ACHN (cell line): Measurements from ENCODE around the gene OSBPL1A.
"Not testable (repeated sequence)": the region's sequence is repeated elsewhere in the genome, so short reads cannot be mapped to it uniquely, and the experiment has no call there.

Experiments
- DNase-seq: peaks from one replicate; pipeline ENCODE4 v3.0.0-alpha.2; 2015
- in situ Hi-C: cut with HindIII; loops from 2 replicates; pipeline ENCODE4 v1.10.0; 2017; ENCODE audit warnings: low sequenced_read_pairs, low pct_ligation_motif_present, low pct_unique_long_range_greater_than_20kb

Gene OSBPL1A

DNA sequence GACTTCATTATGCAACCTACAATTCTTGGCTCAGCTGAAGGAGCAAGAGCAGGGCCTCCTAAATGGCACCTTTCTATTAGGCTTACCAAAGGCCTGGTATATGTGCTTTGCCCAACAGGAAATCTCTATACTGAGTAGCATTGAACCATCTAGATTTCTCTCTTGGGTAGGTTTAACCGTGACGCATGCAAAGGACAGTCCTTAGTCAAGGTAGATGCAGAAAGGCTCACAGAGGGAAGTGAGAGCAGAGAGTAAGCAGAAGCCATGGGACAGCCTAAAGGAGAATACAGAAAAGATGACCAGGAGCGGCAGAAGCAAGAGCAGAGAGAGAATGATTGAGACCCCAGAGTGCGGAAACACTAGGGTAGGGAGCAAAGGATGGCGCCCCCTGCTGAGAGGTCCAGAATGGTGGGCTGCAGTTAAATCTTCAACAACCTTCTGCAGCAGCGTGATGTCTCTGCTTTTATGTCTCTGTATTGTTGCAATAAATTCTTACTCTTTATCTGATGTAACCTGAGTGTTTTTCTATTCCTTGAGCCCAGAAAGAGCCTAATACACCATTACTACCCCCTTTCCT, 4.7 kb upstream of the OSBPL1A start:
- no peak for DNase-seq

DNA sequence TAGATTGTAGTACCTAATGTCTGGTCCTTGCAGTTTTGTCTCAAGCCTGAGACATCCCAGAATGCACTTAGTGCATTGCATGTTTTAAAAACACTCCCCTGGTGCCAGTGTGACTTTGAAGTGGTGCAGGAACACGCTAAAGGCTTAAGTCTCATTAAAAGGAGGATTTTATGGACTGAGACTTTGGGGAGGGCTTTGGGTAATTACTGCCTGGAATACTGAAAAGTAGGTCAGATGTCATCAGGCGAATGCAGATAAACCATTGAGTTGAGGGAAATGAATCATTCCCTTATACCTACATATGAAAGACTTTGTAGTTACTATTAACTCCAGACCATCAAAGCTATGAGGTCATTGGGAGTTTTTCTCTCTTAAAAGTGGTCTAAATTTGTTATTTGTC, 3.0 kb upstream of the OSBPL1A start:
- DNase-seq: no peak
- in situ Hi-C loops: no loop called here

More for the DNA sequence above, 4.7 kb upstream of the OSBPL1A start:
- in situ Hi-C loops: no loop called here

DNA sequence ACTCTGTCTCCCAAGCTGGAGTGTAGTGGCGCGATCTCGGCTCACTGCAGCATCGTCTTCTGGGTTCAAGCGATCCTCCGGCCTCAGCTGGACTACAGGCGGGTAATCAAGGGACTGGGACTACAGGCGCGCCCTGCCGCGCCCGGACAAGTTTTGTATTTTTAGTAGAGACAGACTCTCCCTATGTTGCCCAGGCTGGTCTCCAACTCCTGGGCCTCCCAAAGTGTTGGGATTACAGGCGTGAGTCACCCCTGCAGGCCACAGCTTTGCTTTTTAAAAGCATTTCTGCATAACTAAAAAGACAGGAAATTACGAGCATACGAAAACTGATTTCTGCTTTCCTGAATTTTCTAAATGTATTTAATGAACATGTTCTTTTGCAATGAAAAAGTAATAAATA, 916 bp upstream of the OSBPL1A start:
- no peak for DNase-seq

DNA sequence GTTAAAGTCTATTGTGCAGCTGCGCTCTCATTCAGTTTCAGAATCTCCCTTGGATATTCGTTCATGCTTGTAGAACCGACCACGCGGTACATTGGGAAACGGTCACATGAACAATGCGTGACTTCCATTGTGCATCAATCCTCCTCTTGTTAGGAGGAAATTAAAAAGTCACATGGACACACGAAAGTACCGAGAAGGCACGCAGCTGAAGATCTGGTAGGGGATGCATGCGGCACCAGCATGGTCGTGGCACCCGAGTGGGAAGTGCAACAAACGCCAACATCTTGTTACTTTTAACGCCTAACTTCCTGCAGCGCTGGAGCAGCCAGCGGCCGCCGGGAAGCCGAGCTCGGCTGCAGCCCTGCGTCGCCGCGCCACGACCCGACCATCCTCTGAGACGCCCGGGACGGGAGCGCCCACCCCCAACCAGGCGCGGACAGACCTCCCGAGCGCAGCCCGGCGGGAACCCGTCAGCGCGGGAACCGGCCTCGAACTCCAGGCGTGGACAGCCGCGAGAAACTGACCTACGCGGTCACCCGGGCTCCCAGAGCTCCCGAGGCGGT, 412 bp downstream of the OSBPL1A start:
- DNase-seq: peak; percentile 70
- in situ Hi-C loops: no loop called here

More for the DNA sequence above, 916 bp upstream of the OSBPL1A start:
- in situ Hi-C loops: no loop called here

DNA sequence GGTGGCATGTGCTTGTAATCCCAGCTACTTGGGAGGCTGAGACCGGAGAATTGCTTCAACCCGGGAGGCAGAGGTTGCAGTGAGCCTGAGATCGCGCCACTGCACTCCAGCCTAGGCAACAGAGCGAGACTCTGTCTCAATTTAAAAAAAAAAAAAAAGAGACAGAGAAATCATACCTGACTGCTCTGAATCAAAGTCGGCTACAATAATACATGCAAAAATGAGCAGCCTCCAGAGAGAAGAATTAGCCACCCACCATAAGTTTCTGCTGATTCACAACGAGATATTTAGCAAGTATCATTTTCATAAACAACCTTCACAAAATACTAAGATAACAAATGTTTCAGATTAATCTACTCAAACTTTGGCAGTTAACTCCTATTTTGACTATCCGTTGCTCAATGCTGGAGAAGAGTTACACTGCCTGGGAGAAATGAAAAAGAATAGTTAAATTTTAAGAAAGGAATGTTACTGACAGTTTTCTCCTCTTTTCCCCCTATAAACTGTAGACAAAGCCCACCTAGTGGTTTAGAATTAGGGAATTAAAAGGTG, 1.5 kb downstream of the OSBPL1A start:
- DNase-seq: no peak
- in situ Hi-C loops: no loop called here

DNA sequence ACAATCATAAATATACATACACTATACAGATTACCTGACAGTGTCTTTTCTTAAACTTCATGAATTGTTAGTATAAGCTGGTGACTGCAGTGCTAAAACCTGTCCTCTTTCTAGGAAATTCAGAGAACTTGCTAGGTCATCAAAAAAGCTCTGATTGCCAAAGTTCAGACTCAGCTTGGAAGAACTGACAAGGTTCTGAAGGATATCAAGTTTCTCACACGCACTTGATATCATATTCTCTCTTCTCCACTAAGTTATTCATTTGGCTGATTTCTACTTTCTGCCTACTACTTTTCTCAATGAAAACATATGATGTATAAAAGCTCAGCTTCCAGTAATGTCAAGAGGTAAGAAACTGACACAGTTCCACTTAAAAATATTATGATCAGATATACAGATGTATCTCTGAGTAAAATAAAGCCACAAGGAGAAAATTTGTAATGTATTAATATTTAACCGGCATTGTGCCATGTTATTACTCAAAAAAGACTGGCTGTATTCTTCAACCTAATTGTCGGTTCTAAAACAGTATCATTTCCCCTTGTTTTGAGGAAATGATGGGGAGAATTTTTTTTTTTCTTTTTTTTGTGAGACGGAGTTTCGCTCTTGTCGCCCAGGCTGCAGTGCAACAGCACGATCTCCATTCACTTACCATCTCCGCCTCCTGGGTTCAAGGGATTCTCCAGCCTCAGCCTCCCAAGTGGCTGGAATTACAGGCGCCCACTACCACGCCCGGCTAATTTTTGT, 2.4 kb downstream of the OSBPL1A start:
- in situ Hi-C loops: no loop called here
- peak; percentile 11 for DNase-seq

DNA sequence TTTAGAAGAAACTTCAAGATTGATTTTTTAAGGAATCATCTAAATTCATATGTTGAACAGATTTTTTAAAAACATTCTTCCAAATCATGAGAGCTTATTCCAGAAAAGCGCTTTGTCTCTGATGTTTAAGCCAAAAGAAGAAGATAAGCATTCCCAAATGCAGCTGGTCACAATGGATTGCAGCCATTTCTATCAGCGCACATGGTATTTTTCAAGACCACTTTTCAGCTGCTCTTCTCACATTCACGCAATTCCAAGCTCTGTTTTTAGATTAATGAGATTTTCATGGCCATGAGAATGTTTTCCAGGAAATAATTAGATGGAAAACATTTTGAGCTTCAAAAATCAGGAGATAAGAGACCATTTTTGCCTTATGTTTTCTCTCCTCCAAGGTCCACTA, 8.7 kb downstream of the OSBPL1A start:
- DNase-seq: no peak
- in situ Hi-C loops: no loop called here

DNA sequence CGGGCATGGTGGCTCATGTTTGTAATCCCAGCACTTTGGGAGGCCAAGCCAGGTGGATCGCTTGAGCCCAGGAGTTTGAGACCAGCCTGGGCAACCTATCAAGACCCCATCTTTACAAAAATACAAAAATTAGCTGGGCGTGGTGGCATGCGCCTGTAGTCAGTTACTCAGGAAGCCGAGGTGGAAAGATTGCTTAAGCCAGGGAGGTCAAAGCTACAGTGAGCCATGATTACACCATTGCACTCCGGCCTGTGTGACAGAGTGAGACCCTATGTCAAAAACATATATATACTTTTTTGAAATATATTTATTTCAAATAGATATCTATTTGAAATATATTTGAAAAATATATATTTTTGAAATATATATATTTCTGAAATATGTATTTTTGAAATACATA, 10.9 kb downstream of the OSBPL1A start:
- no peak for DNase-seq
- in situ Hi-C loops: no loop called here

DNA sequence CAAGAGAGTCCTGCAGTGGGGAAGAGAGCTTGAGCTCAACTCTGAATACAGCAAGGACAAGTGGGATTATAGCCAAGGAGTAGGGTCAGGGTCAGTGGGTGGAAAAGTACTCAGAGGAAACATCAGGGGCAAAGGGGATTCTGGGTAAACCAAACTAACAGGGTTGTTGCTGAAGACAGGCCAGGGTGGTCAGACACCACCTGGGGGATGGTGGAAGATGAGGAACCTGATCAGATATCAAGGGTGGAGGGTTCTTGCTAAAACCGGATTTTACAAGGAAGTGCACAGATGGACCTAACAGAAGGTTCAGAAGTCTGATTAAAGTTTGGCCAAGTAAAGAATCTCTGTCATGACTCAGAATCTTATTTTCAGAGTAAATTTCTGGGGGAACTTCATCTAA, 16.5 kb downstream of the OSBPL1A start:
- in situ Hi-C loops: no loop called here
- no peak for DNase-seq

DNA sequence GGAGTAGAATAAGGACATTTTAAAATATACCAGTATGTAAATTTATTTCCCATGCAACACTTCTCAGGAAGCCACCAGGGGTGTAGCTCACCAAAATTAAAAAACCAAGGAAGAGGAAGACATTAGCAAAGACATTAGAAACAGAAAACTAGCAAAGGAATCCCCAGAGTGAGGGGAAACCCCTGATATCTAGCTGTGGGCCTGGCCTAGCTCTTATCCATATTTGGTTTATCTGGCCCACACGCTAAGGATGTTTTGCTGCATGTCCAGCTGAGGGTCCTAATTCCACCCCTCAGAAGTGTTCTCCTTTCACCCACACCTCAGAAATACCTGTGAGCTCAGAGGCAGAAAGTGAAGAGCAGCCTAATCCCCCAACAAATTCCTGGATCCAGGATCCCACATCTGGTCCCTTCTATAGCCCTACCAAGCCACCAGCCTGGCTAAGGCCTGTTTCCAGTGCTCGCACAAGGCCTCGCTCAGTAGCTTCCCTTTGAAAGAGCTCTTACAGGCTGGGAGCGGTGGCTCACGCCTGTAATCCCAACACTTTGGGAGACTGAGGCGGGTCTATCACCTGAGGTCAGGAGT, 17.4 kb downstream of the OSBPL1A start:
- DNase-seq: no peak
- in situ Hi-C loops: no loop called here

DNA sequence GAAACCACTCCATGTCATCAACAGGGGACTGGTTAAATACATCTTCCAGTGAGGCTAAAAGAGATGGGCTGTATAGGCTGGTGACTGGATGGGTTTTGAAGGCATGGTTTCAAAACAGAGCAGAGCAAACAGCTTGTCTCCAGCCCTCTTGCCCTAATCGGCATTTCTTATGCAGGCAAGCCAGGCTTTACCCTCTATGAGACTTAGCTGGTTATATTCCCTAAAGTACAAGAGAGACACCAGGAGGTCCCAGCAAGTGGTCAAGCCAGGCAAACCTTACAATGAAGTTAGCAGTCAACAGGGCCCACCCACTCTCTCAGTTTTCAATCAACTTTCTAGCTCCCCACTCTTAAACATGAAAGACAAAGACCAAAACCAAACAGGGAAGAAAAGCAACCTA, 19.0 kb downstream of the OSBPL1A start:
- no peak for DNase-seq
- in situ Hi-C loops: no loop called here

DNA sequence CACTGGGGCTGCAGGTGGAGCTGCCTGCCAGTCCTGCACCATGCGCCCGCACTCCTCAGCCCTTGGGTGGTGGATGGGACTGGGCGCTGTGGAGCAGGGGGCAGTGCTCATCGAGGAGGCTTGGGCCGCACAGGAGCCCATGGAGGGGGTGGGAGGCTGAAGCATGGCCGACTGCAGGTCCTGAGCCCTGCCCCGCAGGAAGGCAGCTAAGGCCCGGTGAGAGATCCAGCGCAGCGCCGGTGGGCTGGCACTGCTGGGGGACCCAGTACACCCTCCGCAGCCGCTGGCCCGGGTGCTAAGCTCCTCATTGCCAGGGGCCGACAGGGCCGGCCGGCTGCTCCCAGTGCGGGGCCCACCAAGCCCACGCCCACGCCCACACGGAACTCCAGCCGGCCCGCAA, 21.1 kb downstream of the OSBPL1A start:
- in situ Hi-C loops, DNase-seq: not testable (repeated sequence)

DNA sequence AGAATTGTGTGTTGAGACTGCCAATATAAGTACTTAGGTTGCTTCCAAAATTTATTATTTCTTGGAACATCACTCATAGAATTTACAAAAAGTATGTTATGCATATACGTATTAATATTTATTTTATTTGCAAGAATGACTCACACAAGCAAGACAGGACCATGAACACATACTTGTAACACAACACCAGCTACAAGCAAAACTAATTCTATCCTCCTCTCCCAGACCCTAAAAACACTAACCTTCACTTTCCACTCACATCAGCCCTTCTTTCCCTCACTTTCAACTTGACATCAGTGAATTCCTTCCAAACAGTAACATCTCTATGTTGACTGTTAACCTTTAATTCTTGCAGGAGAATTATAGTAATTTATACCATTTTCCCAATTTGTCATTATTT, 24.3 kb downstream of the OSBPL1A start:
- in situ Hi-C loops: no loop called here
- DNase-seq: no peak

DNA sequence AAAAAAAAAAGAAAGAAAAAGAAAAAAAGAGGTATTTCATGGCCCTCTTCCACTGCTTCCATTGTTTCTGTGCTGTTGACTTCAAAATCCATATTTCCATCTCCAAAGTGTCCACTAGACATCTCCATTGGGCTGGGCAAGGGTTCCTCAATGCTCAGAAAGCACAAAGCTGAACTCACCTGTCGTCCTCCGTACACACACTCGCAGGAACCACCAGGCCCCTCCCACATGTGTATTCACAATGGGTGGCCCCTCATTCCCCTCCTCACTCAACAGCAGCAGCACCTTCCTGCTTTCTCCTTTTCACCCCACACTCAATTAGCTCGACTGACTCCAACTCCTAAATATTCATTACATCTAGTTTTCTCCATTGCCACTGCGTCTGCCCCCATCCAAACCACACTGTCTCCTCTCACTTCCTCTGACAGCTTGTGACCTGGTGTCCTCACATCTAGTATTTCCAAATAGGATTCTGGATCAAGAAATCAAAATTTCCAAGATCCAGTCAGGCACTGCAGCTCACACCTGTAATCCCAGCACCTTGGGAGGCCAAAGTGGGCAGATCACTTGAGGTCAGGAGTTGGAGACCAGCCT, 25.2 kb downstream of the OSBPL1A start:
- no peak for DNase-seq
- in situ Hi-C loops: no loop called here

DNA sequence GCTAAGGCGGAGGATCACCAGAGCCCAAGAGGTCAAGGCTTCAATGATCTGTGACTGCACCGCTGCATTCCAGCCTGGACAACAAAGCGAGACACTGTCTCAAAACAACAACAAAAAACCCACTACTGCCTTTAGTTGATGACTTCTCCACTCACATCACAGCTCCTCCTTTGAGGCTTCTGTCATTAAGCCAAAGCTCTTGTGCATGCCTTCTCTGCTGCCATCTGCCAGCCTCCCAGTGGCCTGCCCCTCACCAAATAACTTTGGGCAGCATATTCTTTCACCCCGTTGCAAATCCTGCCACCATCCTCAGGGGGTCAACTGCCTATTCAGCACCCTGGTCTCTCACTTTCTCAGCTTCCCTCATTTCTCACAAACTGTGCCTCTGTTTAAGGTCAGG, 27.5 kb downstream of the OSBPL1A start:
- in situ Hi-C loops: no loop called here
- DNase-seq: no peak

DNA sequence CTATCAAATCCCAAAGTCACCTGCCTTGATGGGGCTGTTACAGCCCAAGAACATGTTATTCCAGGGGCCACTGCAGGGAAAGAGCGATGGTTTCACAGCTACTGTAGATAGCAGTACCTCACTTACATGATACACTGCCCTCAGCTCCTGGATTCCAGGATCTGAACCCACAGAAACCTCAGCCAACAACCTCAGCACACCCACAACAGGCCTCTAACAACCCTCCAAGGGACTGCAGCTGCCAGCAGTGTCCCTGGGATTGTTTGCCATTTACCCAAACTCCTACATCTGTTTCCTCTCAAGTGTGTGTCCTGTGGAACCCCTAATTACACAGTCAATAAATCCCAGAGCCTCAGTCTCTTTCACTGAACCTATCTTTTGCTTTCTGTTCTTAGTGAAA, 28.2 kb downstream of the OSBPL1A start:
- in situ Hi-C loops: no loop called here
- no peak for DNase-seq

DNA sequence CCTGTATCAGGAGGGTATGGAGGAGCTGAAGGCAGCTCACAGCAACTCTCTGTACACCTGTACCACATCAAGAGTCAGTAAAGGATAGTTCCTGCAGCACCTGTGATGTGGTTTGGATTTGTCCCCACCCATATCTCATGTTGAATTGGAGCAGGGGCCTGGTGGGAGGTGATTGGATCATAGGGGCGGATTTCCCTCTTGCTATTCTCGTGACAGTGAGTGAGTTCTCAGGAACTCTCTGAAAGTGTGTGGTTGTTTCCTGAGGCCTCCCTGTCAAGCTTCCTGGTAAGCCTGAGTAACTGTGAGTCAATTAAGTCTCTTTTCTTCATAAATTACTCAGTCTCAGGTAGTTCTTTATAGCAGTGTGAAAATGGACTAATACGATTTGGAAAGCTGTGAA, 28.9 kb downstream of the OSBPL1A start:
- DNase-seq: no peak
- in situ Hi-C loops: no loop called here

DNA sequence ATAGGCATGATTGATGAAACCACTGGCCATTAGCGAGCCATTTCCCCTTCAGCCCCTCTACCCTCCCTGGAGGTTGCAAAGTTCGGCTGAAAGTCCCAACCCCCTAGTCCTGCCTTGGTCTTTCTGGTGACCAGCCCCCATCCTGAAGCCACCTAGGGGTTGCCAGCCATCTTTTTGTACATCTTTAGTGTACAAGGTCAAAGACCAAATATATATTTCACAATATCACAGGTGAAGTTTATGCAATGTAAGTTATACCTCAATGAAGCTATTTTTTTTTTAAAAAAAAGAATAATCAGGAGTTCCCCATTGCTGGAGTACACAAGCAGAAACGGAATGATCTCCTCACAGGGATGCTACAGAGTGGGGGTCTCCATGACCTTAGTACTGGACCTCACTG, 31.3 kb downstream of the OSBPL1A start:
- in situ Hi-C loops: no loop called here
- no peak for DNase-seq

DNA sequence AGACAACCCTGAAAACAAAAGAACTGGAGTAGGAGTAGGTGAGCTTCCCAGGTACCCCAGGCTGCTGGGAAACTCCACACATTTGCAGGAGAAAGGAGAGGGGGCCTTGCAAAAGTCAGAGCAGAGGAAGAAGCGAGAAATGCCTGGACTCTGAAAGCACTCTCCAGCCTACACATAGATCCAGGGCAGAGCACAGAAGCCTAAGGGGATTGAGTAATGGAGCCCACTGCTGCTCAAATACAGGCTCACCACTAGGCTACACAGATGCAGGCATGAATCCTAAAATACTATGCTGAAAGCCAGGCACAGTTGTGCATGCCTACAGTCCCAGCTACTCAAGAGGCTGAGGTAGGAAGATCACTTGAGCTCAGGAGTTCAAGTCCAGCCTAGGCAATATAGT, 33.4 kb downstream of the OSBPL1A start:
- in situ Hi-C loops: no loop called here
- no peak for DNase-seq
